Umbilical cord (tissue), 2 donors: ENCODE results near the gene CCDC187. TPM values are rescaled to one million over a fixed set of nuclear protein-coding genes. Genes with fewer than 3 reads are reported as not detected.
"Not testable (repeated sequence)": the region's sequence is repeated elsewhere in the genome, so short reads cannot be mapped to it uniquely, and the experiment has no call there.

Experiments used
- DNase-seq: peaks from one replicate; pipeline ENCODE4 v3.0.0-alpha.2; 2015; ENCODE audit warnings: low spot score
- total RNA-seq: library from RNA; depleted of rRNA; stranded (reverse); fragments of >200 nt; gene quantifications from one replicate; pipeline ENCODE4 v1.2.3, GENCODE V29; 2014; ENCODE audit warnings: low replicate concordance; ENCODE audit not compliant: insufficient read depth

The CCDC187 gene
- total RNA-seq, 1 donor from 2014 or later, result 1.7 TPM

DNA sequence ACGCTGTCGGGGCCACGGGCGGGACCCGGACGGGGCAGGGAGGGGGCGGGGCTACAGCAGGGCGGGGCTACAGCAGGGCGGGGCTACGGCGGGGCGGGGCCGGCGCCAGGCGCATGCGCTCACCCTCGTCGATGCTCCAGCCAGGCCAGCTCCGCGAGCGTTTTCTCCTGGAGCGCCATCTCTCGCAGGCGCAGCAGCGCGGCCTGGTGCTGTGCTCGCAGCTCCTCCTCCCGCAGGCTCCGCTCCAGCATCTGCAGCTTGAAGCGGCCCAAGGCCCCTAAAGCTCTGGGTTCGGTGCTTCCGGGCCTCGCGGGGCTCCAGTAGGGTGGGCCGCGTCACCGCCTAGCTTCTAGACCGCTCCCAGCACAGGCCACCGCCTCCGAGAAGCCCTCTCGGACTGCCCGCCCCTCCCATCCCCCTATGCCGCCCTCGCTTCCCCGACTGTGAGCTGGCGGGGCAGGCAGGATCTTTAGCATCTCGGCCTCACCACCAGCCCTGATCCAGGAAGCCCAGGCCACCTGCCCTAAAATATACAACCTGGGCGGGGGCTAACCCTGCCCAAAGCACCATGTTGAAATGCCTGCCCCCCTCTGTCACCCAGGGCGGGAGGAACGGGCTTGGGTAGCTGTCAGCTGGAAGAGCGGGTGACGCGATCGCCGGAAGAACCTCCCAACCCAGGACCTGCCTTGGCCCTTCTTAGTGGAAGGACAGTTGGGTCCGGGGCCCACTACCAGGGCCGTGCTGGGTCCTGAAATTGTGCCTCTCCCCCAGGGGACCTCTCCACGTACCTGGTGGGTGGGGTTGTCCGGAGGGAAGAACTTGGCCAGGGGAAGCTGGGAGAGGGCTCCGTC lies 36.4 kb downstream of the CCDC187 start:
- peak; percentile 68 for DNase-seq

DNA sequence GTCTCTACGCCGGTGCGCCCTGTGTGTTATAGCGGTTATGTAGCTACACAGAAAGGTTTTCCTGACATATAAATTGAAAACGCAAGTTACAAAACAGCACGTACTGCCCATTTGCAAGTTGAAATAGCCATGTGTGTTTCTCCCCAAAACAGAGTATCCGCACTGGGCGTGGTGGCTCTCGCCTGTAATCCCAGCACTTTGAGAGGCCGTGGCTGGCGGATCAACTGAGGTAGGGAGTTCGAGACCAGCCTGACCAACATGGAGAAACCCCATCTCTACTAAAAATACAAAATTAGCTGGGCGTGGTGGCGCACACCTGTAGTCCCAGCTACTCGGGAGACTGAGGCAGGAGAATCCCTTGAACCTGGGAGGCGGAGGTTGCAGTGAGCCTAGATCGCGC lies 37.3 kb downstream of the CCDC187 start:
- DNase-seq, result not testable (repeated sequence)

GRCh38 chr9:136265561-136266355 lies 38.1 kb downstream of the CCDC187 start:
- no peak for DNase-seq

DNA sequence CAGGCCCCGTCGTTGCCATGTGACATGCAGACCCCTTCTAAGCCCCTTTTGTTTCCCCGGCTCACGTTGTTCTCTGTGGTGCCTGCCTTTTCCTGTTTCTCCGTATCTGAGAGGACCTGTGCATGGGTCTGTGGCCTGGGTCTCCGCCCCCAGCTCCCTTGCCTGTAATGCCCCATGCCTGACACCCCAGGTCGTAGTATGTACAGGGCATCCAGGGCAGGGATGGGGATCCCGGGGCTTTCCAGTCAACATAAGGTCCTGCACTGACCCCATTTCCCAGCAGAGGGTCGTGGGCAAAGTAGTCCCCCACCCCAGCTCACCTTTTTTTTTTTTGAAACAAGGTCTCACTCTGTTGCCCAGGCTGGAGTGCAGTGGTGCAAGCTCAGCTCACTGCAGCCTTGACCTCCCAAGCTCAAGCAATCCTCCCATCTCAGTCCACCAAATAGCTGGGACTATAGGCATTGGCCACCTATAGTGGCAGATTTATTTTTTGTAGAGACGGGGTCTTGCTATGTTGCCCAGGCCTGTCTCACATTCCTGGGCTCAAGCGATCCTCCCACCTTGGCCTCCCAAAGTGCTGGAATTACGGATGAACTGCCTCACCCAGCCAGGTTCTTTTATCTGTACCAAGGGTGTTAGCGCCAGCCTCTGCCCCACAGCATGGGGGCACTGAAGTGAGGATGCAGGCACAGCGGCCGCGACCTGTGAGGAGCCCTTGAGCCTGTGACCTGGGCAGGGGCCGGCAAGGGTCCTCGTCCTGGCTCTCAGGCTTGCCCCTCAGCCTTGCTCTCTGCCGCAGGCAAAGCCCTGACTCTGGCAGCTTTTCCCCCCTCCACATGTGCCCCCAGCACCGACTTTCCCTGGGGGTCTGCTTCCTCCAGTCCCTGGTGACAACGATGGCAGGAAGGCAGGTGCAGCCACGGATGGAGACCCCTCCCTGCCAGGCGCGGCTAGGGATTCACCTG lies 39.2 kb downstream of the CCDC187 start:
- no peak for DNase-seq

DNA sequence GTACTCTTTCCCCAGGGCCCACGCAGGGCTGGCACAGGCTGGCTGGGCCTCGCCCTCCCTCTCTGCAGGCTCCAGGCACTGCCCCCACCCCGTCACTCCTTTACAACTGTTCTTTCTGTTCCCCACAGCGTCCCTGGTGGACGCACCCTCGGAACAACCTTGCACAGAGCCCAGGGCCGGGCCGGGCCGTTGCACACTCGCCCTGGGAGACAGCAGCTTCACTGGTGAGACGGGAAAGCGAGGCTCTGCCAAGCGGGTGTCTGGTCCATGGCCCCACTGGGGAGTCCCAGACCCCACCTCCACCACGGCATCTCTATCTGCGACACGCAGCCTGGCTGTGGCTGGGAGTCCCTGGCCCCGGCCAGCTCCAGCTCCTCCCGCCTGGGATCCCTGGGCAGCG lies 39.9 kb downstream of the CCDC187 start:
- no peak for DNase-seq

DNA sequence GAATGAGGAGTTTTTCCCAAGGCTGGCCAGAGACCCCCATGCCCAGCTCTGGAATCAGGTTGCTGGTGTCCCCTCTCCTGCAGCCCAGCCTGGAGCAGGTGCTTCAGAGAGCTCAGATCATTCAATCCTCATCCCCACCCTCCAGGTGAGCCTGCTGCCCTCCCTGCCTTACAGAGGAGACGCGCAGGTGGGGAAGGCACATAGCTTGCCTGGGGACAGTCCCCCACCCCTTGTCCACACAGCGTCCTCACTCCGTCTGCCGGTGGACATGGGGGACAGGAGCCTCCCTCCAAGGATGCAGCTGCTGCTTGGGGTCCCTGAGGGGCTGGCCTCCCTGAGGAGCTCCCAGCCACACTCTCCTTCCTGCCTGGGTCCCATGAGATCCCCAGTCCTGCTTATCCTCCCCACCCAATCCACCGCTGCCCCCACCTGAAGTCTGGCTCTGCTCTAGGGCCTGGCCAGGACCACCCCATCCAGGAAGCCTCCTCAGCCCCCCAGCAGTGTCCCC lies 41.2 kb downstream of the CCDC187 start:
- no peak for DNase-seq

- no peak for DNase-seq
Measured at GRCh38 chr9:136261686-136262430, 42.0 kb downstream of the CCDC187 start.

GRCh38 chr9:136260936-136261472 lies 42.9 kb downstream of the CCDC187 start:
- no peak for DNase-seq

- DNase-seq, result no peak
Measured at GRCh38 chr9:136260521-136260920, 43.4 kb downstream of the CCDC187 start.

DNA sequence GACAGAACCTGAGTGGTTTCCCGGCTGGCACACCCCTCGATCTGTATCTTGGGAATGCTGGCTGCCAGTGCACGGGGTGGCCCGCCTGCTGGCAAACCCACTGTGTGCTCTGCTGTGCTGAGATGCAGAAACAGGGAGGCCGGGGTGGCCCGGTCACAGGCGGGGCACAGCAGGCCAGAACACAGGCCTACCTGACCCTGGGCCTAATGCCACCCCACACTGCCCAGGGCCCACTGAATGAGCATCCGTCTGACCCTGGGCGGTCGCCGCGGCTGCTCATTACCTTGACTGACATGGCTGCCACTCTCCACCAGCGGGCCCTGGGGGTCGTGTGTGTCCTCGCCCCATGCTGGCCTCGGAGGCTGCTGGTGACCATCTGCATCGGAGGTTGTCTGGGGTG lies 44.1 kb downstream of the CCDC187 start:
- DNase-seq, result no peak

GRCh38 chr9:136259517-136259813 lies 44.4 kb downstream of the CCDC187 start:
- no peak for DNase-seq

DNA sequence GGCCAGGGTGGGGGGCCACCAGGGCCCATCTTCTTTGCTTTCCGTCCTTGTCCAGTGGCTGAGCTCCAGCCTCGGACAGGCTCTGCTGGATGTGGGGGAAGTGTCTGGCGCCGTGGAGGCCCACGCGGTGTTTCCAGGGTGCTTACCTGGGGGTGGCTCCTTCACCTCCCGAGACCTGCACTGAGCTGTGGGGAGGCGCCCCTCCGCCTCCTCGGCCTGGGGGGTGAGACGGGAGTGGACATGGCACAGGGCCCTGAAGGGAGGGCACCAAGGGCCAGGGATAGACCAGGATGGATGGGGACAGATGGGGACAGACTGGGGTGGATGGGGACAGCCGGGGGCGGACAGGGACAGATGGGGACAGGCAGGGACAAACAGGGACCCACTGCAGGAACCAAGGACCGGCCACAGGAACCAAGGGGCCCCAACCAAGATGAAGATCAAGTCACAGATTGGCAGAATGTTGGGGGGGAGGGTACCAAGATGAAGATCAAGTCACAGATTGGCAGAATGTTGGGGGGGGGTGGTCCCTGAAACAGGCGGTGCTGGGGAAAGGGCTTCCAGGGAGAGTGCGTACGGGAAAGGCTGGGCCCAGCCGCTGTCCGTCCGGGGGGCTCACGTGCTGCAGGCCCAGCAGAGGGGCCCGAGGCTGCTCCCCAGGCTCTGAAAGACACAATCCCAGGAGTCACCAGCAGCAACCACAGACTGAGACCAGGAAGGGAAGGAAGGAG lies 44.9 kb downstream of the CCDC187 start:
- DNase-seq, result no peak

DNA sequence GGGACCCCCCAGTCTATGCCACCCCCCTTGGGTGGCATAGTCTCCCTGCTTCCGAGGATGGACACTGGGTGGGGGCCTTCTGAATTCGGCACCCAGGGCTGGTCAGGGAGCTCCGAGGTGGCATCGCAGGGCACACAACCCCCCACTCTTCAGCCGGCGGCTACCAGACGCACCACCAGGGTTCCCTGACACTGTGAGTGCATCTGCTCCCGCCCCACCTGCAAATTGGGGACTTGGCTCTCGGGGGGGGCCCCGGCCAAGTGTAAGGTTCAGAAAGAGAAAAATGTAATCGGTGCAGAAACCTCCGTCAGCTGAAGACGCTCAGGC lies 45.6 kb downstream of the CCDC187 start:
- no peak for DNase-seq

- DNase-seq, result no peak
Measured at GRCh38 chr9:136257381-136258298, 46.3 kb downstream of the CCDC187 start.

DNA sequence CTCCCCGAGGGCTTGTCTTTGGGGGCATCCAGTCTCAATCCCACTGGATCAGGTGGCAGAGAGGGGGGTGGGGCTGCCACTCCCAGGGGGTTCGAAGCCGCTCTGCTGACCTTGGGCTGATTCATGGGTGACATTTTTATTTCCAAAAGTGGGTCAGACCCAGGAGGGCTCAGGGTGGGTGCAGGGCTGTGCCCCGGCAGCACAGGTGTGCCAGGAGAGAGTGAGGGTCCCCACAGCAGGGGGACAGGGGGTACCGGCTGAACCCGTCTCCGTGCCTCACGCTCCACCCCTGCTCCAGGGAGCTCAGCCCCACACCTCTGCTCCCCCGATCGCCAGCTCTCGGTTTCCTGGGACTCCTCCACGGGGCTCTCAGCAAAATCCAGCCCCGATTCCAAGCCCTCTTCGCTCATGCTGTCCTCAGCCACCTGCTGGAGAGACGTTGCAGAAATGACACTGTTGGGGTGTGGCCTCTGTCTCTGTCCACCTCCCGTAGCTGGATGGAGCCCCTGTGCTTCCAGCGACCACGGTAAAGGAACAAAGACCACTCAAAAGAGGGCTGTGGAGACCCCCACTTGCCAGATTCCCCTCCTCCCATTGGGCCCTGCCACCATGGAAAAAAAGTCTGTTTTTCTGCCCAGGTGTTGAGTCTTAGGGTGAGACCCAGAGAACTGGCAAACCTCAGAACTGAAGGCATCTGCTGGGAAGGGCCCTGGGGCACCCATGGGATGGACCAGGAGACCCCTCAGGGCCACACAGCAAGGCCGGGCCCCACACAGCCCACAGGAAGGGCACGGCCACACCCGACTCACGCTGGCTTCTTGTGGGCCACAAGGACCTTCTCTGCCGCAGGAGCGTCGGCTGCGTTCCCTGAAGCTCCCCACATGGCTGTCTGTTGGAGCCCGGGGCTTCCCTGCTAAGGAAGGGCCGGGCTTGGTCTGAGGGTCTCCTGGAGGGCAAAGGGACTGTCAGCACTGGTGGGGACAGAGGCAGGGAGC lies 47.7 kb downstream of the CCDC187 start:
- DNase-seq, result no peak

DNA sequence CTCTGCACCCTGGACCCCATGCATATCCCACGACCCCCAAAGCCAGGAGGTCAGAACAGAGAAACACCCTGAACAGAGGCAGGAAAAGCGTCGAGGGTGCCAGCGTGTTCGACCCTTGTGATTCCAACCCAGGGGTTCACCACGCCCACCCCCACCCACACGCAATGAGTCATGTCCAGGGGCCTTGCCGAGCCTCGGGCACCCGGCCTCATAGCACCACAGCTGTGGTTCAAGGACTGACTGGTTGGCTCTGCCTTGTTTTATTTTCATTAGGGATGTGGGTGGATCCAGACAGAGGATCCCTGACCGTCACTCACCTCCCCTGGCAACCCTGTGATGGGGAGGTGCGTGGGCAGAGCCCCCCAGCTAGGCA lies 48.7 kb downstream of the CCDC187 start:
- DNase-seq, result no peak

DNA sequence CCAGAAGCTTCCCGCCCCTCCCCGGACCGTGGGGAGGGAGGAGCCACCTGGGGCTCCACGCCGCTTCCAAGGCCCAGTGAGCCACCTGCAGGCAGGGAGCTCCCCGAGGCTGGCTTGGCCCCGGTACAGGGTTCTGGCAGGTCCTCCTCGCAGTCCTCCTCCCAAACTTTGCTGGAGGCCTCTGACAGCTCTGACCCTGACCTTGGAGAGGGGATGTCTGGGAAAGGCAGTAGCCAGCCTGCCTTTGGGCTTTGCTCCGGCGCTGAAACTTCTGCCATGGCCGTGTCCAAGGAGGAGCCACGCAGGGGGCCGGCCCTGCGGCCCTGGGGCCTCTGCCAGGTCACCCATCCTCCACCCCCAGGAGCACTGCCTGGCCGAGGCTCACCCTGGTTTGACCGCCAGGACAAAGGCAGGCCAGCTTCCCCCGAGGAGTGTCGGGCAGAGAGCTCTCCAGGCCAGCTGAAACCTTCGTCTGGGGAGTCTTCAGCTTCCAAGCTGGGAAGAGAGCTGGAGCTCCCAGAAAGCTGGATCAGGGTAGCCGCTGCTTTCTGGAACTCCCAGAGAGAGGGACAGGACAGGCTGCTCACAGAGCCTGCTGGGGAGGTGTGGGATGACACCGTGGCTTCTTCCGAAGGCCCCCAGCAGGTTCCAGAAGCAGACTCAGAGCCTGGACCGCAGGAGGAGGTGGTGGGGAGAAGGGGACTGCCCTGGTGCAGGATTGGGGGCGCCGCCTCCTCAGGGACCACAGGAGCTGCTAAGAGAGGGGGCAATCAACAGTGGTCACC lies 49.3 kb downstream of the CCDC187 start:
- no peak for DNase-seq
